ENCODE measurements around the gene NUP205. TPM values are rescaled to one million over a fixed set of nuclear protein-coding genes. Genes with fewer than 3 reads are reported as not detected.

The NUP205 gene
- total RNA-seq, 1 experiment from 2014 or later, result 89.4 TPM

- Histone ChIP-seq H3K27ac (no peak overlapping the region), H3K9me3 (replicated peaks) (no peaks in the 10 kb centered on the region), H3K36me3 (no peaks in the 10 kb centered on the region), H3K4me1 (replicated peaks) (no peaks in the 10 kb centered on the region), H3K27me3 (replicated peaks) (no peaks in the 10 kb centered on the region), H3K4me3 (no peak overlapping the region)
- DNase-seq (ENCODE audit: low read depth in 1 of 2, low spot score in 2 of 2), result no peak
These were observed 37.8 kb upstream of the NUP205 start for GRCh38 chr7:135519871-135520270.

GRCh38 chr7:135522509-135522908 is 35.2 kb upstream of the NUP205 start:
- H3K36me3 ChIP-seq, result no peaks in the 10 kb centered on the region
- no peaks in the 10 kb centered on the region for H3K27me3 ChIP-seq (replicated peaks)
- H3K4me1 ChIP-seq (replicated peaks), result no peaks in the 10 kb centered on the region
- no peaks in the 10 kb centered on the region for H3K9me3 ChIP-seq (replicated peaks)
- no peak overlapping the region for H3K27ac ChIP-seq
- no peak overlapping the region for H3K4me3 ChIP-seq
- DNase-seq (ENCODE audit: low read depth in 1 of 2, low spot score in 2 of 2), result no peak

GRCh38 chr7:135523146-135523545 is 34.6 kb upstream of the NUP205 start:
- no peak overlapping the region for H3K27ac ChIP-seq
- no peaks in the 10 kb centered on the region for H3K27me3 ChIP-seq (replicated peaks)
- DNase-seq (ENCODE audit: low read depth in 1 of 2, low spot score in 2 of 2), result no peak
- no peaks in the 10 kb centered on the region for H3K36me3 ChIP-seq
- H3K9me3 ChIP-seq (replicated peaks), result no peaks in the 10 kb centered on the region
- H3K4me1 ChIP-seq (replicated peaks), result no peaks in the 10 kb centered on the region
- no peak overlapping the region for H3K4me3 ChIP-seq

GRCh38 chr7:135525426-135525825 is 32.3 kb upstream of the NUP205 start:
- H3K36me3 ChIP-seq, result no peaks in the 10 kb centered on the region

GRCh38 chr7:135527025-135527424 is 30.7 kb upstream of the NUP205 start:
- no peaks in the 10 kb centered on the region for H3K4me1 ChIP-seq (replicated peaks)
- no peaks in the 10 kb centered on the region for H3K9me3 ChIP-seq (replicated peaks)
- no peak for DNase-seq (ENCODE audit: low read depth in 1 of 2, low spot score in 2 of 2)
- H3K27me3 ChIP-seq (replicated peaks), result no peaks in the 10 kb centered on the region; the same call in 1 of the 2 replicates
- no peak overlapping the region for H3K27ac ChIP-seq
- no peaks in the 10 kb centered on the region for H3K36me3 ChIP-seq
- H3K4me3 ChIP-seq, result no peak overlapping the region

More at GRCh38 chr7:135525426-135525825, 32.3 kb upstream of the NUP205 start:
- Histone ChIP-seq H3K4me1 (replicated peaks) (no peaks in the 10 kb centered on the region), H3K4me3 (no peak overlapping the region), H3K27me3 (replicated peaks) (no peaks in the 10 kb centered on the region; the same call in 1 of the 2 replicates), H3K9me3 (replicated peaks) (no peaks in the 10 kb centered on the region), H3K27ac (no peak overlapping the region)
- no peak for DNase-seq (ENCODE audit: low read depth in 1 of 2, low spot score in 2 of 2)

- Histone ChIP-seq H3K27ac (no peak overlapping the region), H3K27me3 (replicated peaks) (peaks cover 5% of the 10 kb centered on the region), H3K9me3 (replicated peaks) (no peaks in the 10 kb centered on the region), H3K4me3 (no peak overlapping the region), H3K4me1 (replicated peaks) (no peaks in the 10 kb centered on the region), H3K36me3 (no peaks in the 10 kb centered on the region)
- DNase-seq (ENCODE audit: low read depth in 1 of 2, low spot score in 2 of 2), result no peak
These were observed 21.6 kb upstream of the NUP205 start for GRCh38 chr7:135536150-135536549.

GRCh38 chr7:135537453-135537852 is 20.3 kb upstream of the NUP205 start:
- no peak for DNase-seq (ENCODE audit: low read depth in 1 of 2, low spot score in 2 of 2)
- no peaks in the 10 kb centered on the region for H3K4me1 ChIP-seq (replicated peaks)
- no peaks in the 10 kb centered on the region for H3K36me3 ChIP-seq
- peaks cover 5% of the 10 kb centered on the region for H3K27me3 ChIP-seq (replicated peaks)
- H3K27ac ChIP-seq, result no peak overlapping the region
- no peak overlapping the region for H3K4me3 ChIP-seq
- no peaks in the 10 kb centered on the region for H3K9me3 ChIP-seq (replicated peaks)

- H3K9me3 ChIP-seq (replicated peaks), result no peaks in the 10 kb centered on the region
- no peak overlapping the region for H3K4me3 ChIP-seq
- H3K27ac ChIP-seq, result no peak overlapping the region
- no peaks in the 10 kb centered on the region for H3K36me3 ChIP-seq
- no peak for DNase-seq (ENCODE audit: low read depth in 1 of 2, low spot score in 2 of 2)
- peaks cover 5% of the 10 kb centered on the region for H3K27me3 ChIP-seq (replicated peaks)
- no peaks in the 10 kb centered on the region for H3K4me1 ChIP-seq (replicated peaks)
These were observed 19.8 kb upstream of the NUP205 start for GRCh38 chr7:135537905-135538304.

GRCh38 chr7:135538376-135538775 is 19.3 kb upstream of the NUP205 start:
- Histone ChIP-seq H3K9me3 (replicated peaks) (no peaks in the 10 kb centered on the region), H3K27me3 (replicated peaks) (peaks cover 5% of the 10 kb centered on the region), H3K27ac (no peak overlapping the region), H3K4me3 (no peak overlapping the region), H3K36me3 (no peaks in the 10 kb centered on the region), H3K4me1 (replicated peaks) (no peaks in the 10 kb centered on the region)
- no peak for DNase-seq (ENCODE audit: low read depth in 1 of 2, low spot score in 2 of 2)

GRCh38 chr7:135539629-135540028 is 18.1 kb upstream of the NUP205 start:
- Histone ChIP-seq H3K4me1 (replicated peaks) (no peaks in the 10 kb centered on the region), H3K36me3 (no peaks in the 10 kb centered on the region), H3K27ac (no peak overlapping the region), H3K4me3 (no peak overlapping the region), H3K9me3 (replicated peaks) (no peaks in the 10 kb centered on the region), H3K27me3 (replicated peaks) (peaks cover 5% of the 10 kb centered on the region)
- DNase-seq (ENCODE audit: low read depth in 1 of 2, low spot score in 2 of 2), result no peak

- peaks cover 5% of the 10 kb centered on the region for H3K27me3 ChIP-seq (replicated peaks)
- H3K4me3 ChIP-seq, result no peak overlapping the region
- no peaks in the 10 kb centered on the region for H3K9me3 ChIP-seq (replicated peaks)
- no peaks in the 10 kb centered on the region for H3K36me3 ChIP-seq
- DNase-seq (ENCODE audit: low read depth in 1 of 2, low spot score in 2 of 2), result no peak
- no peak overlapping the region for H3K27ac ChIP-seq
- H3K4me1 ChIP-seq (replicated peaks), result no peaks in the 10 kb centered on the region
These were observed 16.7 kb upstream of the NUP205 start for GRCh38 chr7:135541029-135541428.

GRCh38 chr7:135550196-135550595 is 7.5 kb upstream of the NUP205 start:
- H3K27me3 ChIP-seq (replicated peaks), result 0 out of 2 replicates have a peak, but pooled peaks cover 8% of the 10 kb centered on the region
- H3K27ac ChIP-seq, result no peak overlapping the region
- no peaks in the 10 kb centered on the region for H3K36me3 ChIP-seq
- H3K4me1 ChIP-seq (replicated peaks), result no peaks in the 10 kb centered on the region
- DNase-seq (ENCODE audit: low read depth in 1 of 2, low spot score in 2 of 2), result no peak
- no peak overlapping the region for H3K4me3 ChIP-seq
- no peaks in the 10 kb centered on the region for H3K9me3 ChIP-seq (replicated peaks)

- Histone ChIP-seq H3K4me1 (replicated peaks) (no peaks in the 10 kb centered on the region), H3K36me3 (no peaks in the 10 kb centered on the region), H3K9me3 (replicated peaks) (no peaks in the 10 kb centered on the region), H3K27ac (no peak overlapping the region), H3K4me3 (no peak overlapping the region), H3K27me3 (replicated peaks) (0 out of 2 replicates have a peak, but pooled peaks cover 8% of the 10 kb centered on the region)
- DNase-seq (ENCODE audit: low read depth in 1 of 2, low spot score in 2 of 2), result no peak
These were observed 5.6 kb upstream of the NUP205 start for GRCh38 chr7:135552148-135552547.

GRCh38 chr7:135553346-135553745 is 4.4 kb upstream of the NUP205 start:
- Histone ChIP-seq H3K27me3 (replicated peaks) (0 out of 2 replicates have a peak, but pooled peaks cover 3% of the 10 kb centered on the region), H3K4me3 (no peak overlapping the region), H3K27ac (no peak overlapping the region), H3K4me1 (replicated peaks) (no peaks in the 10 kb centered on the region), H3K36me3 (no peaks in the 10 kb centered on the region), H3K9me3 (replicated peaks) (no peaks in the 10 kb centered on the region)
- no peak for DNase-seq (ENCODE audit: low read depth in 1 of 2, low spot score in 2 of 2)

- H3K27ac ChIP-seq, result peak overlapping the region; percentile 95
- DNase-seq (ENCODE audit: low read depth in 1 of 2, low spot score in 2 of 2), result peak; percentile 67 to 79
- peak overlapping the region; percentile 61 for H3K4me3 ChIP-seq
- no peaks in the 10 kb centered on the region for H3K4me1 ChIP-seq (replicated peaks)
- peaks cover 3% of the 10 kb centered on the region; the same call in 1 of the 2 replicates for H3K36me3 ChIP-seq
- H3K9me3 ChIP-seq (replicated peaks), result no peaks in the 10 kb centered on the region
- H3K27me3 ChIP-seq (replicated peaks), result no peaks in the 10 kb centered on the region
These were observed 635 bp downstream of the NUP205 start for GRCh38 chr7:135558337-135558767.

All from SJSA1 (cell line).